Lower leg skin (tissue), 3 donors: ENCODE results near the gene C1QTNF7.

ENCODE experiments used
- POLR2A ChIP-seq, 2 donors: fragments of 450-650 bp; IDR thresholded peaks; one replicate each; pipeline ENCODE4 v1.6.1; 2016 to 2017; ENCODE audit warnings: antibody characterized with exemption in 2 of 2, mild to moderate bottlenecking in 1 of 2, moderate library complexity in 1 of 2
- TF ChIP-seq, protein P1 (sequence below), 3 donors: fragments of 450-650 bp; IDR thresholded peaks; one replicate each; pipeline ENCODE4 v1.5.1; 2016; ENCODE audit warnings: antibody characterized with exemption in 3 of 3, mild to moderate bottlenecking in 3 of 3, moderate library complexity in 2 of 3

- TF ChIP-seq, protein P1, sequence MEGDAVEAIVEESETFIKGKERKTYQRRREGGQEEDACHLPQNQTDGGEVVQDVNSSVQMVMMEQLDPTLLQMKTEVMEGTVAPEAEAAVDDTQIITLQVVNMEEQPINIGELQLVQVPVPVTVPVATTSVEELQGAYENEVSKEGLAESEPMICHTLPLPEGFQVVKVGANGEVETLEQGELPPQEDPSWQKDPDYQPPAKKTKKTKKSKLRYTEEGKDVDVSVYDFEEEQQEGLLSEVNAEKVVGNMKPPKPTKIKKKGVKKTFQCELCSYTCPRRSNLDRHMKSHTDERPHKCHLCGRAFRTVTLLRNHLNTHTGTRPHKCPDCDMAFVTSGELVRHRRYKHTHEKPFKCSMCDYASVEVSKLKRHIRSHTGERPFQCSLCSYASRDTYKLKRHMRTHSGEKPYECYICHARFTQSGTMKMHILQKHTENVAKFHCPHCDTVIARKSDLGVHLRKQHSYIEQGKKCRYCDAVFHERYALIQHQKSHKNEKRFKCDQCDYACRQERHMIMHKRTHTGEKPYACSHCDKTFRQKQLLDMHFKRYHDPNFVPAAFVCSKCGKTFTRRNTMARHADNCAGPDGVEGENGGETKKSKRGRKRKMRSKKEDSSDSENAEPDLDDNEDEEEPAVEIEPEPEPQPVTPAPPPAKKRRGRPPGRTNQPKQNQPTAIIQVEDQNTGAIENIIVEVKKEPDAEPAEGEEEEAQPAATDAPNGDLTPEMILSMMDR (IDR thresholded peaks at IDR 0.05) = no peak
- TF ChIP-seq POLR2A (IDR thresholded peaks at IDR 0.05) = no peak
These were observed 17.2 kb downstream of the C1QTNF7 start for GRCh38 chr4:15444879-15445547.
